HEK293T (cell line): ENCODE data around the gene USP27X.

Experiments
- ARNT ChIP-seq: fragments of 450-650 bp; IDR thresholded peaks from 2 replicates; pipeline ENCODE4 v1.6.1; 2017; ENCODE audit warnings: mild to moderate bottlenecking
- BHLHE40 ChIP-seq: fragments of 450-650 bp; IDR thresholded peaks from 2 replicates; pipeline ENCODE4 v1.6.1; 2016; ENCODE audit warnings: mild to moderate bottlenecking, moderate library complexity, borderline replicate concordance
- ELF4 ChIP-seq: fragments of 450-650 bp; IDR thresholded peaks from 2 replicates; pipeline ENCODE4 v1.6.1; 2017; ENCODE audit warnings: antibody characterized with exemption
- FOXA1 ChIP-seq: fragments of 450-650 bp; IDR thresholded peaks from 2 replicates; pipeline ENCODE4 v1.6.1; 2016; ENCODE audit warnings: mild to moderate bottlenecking
- FOXK2 ChIP-seq: fragments of 450-650 bp; IDR thresholded peaks from 2 replicates; pipeline ENCODE4 v1.6.1; 2016; ENCODE audit warnings: mild to moderate bottlenecking
- FOXM1 ChIP-seq: fragments of 450-650 bp; IDR thresholded peaks from 2 replicates; pipeline ENCODE4 v1.6.1; 2017; ENCODE audit warnings: mild to moderate bottlenecking, borderline replicate concordance
- HDGF ChIP-seq: fragments of 450-650 bp; IDR thresholded peaks from 2 replicates; pipeline ENCODE4 v1.6.1; 2017; ENCODE audit warnings: antibody characterized with exemption, borderline replicate concordance
- L3MBTL2 ChIP-seq: fragments of 450-650 bp; conservative IDR thresholded peaks from 2 replicates; pipeline ENCODE4 v1.6.1; 2016; ENCODE audit warnings: mild to moderate bottlenecking
- LEF1 ChIP-seq: fragments of 450-650 bp; IDR thresholded peaks from 2 replicates; pipeline ENCODE4 v1.6.1; 2017; ENCODE audit warnings: mild to moderate bottlenecking, borderline replicate concordance
- SP1 ChIP-seq: fragments of 450-650 bp; IDR thresholded peaks from 2 replicates; pipeline ENCODE4 v1.6.1; 2017
- SUZ12 ChIP-seq: fragments of 450-650 bp; IDR thresholded peaks from 2 replicates; pipeline ENCODE4 v1.6.1; 2016; ENCODE audit warnings: mild to moderate bottlenecking

DNA sequence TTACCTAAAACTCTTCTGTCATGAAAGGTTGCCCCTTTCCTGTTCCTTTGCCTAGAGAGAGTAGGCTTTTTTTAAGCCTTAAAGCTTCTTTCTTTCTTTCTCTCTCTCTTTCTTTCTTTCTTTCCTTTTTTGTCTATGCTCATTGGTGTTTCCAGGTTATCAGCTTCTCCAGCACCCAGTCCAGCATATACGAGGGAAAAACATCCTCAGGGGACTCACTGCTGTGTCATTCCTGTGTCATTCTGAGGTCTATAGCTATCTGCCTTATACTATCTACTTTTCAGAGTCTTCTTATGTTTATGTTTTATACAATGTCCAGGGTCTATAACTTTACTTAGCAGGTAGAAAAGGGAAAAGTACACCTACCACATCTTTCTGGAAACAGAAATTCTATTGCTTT lies 10.5 kb upstream of the USP27X start:
- TF ChIP-seq BHLHE40: no peak
- no peak for TF ChIP-seq L3MBTL2
- no peak for TF ChIP-seq SUZ12
- no peak for TF ChIP-seq ARNT
- no peak for TF ChIP-seq LEF1
- no peak for TF ChIP-seq FOXA1
- TF ChIP-seq FOXM1: no peak
- no peak for TF ChIP-seq SP1
- no peak for TF ChIP-seq ELF4
- no peak for TF ChIP-seq FOXK2
- TF ChIP-seq HDGF: no peak
